ENCODE measurements around the gene GRK5. TPM values are rescaled to one million over a fixed set of nuclear protein-coding genes. Genes with fewer than 3 reads are reported as not detected.

GRK5 gene
- total RNA-seq, 2 donors from 2014 or later, result 9.1 to 11.9 TPM

DNA sequence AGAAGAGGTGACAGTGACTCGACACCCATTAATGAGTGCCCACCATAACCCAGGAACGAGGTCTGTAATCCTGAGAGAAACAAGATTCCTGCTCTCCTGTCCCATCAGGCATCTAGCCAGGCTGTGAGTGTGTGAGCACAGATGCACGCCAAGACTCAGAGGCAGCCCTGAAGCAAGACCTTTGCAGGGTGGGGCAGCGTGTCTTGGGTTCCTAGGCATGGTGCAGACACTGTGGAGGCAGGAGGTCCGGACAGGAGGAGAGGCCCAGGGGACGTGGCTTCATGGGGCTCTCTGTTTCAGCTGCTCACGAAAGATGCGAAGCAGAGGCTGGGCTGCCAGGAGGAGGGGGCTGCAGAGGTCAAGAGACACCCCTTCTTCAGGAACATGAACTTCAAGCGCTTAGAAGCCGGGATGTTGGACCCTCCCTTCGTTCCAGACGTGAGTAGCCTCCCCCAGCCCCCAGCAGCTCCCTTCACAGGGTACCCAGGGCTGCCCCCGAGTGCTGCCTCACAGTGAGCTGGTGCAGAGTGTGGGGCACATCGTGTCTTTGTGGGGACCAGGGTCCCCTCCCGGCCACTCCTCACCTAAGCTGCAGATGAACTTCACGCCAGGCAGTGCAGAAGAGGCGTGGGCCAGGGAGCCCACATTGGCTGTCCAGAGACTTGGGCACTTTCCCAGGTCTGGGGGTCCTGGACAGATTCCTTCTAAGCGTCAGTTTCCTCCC, 240.6 kb downstream of the GRK5 start:
- Histone ChIP-seq H3K27ac (ENCODE audit: low read depth, low read length) (no peak overlapping the region), H3K36me3 (ENCODE audit: control insufficient read depth, insufficient read depth, low read length) (no peaks in the 10 kb centered on the region), H3K4me3 (ENCODE audit: low read length) (no peak overlapping the region), H3K4me1 (ENCODE audit: control insufficient read depth, insufficient read depth, low read length) (no peaks in the 10 kb centered on the region), H3K9me3 (ENCODE audit: control insufficient read depth, low read length) (no peaks in the 10 kb centered on the region), H3K9ac (ENCODE audit: extremely low read depth, low read length, poor library complexity, severe bottlenecking) (no peak overlapping the region), H3K27me3 (ENCODE audit: control insufficient read depth, insufficient read depth, low read length, poor library complexity, severe bottlenecking) (no peaks in the 10 kb centered on the region)
- H3K4me1 Mint-ChIP-seq, result peaks cover 6% of the 10 kb centered on the region
- H3K9me3 Mint-ChIP-seq, result no peaks in the 10 kb centered on the region
- H3K27ac Mint-ChIP-seq, result no peak overlapping the region
- WGBS, 2 experiments (ENCODE audit: insufficient coverage in 1 of 2, insufficient read length in 1 of 2), result 89 to 93% methylated on average over 11 to 18 of the region's 18 CpGs
- no peaks in the 10 kb centered on the region for H3K27me3 Mint-ChIP-seq (ENCODE audit: insufficient read depth)
- H3K36me3 Mint-ChIP-seq (ENCODE audit: low read depth), result no peaks in the 10 kb centered on the region
- TF ChIP-seq, protein P1, sequence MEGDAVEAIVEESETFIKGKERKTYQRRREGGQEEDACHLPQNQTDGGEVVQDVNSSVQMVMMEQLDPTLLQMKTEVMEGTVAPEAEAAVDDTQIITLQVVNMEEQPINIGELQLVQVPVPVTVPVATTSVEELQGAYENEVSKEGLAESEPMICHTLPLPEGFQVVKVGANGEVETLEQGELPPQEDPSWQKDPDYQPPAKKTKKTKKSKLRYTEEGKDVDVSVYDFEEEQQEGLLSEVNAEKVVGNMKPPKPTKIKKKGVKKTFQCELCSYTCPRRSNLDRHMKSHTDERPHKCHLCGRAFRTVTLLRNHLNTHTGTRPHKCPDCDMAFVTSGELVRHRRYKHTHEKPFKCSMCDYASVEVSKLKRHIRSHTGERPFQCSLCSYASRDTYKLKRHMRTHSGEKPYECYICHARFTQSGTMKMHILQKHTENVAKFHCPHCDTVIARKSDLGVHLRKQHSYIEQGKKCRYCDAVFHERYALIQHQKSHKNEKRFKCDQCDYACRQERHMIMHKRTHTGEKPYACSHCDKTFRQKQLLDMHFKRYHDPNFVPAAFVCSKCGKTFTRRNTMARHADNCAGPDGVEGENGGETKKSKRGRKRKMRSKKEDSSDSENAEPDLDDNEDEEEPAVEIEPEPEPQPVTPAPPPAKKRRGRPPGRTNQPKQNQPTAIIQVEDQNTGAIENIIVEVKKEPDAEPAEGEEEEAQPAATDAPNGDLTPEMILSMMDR (conservative IDR thresholded peaks at IDR 0.05), result no peak
- H3K4me3 Mint-ChIP-seq, result no peak overlapping the region
- no peak for DNase-seq

DNA sequence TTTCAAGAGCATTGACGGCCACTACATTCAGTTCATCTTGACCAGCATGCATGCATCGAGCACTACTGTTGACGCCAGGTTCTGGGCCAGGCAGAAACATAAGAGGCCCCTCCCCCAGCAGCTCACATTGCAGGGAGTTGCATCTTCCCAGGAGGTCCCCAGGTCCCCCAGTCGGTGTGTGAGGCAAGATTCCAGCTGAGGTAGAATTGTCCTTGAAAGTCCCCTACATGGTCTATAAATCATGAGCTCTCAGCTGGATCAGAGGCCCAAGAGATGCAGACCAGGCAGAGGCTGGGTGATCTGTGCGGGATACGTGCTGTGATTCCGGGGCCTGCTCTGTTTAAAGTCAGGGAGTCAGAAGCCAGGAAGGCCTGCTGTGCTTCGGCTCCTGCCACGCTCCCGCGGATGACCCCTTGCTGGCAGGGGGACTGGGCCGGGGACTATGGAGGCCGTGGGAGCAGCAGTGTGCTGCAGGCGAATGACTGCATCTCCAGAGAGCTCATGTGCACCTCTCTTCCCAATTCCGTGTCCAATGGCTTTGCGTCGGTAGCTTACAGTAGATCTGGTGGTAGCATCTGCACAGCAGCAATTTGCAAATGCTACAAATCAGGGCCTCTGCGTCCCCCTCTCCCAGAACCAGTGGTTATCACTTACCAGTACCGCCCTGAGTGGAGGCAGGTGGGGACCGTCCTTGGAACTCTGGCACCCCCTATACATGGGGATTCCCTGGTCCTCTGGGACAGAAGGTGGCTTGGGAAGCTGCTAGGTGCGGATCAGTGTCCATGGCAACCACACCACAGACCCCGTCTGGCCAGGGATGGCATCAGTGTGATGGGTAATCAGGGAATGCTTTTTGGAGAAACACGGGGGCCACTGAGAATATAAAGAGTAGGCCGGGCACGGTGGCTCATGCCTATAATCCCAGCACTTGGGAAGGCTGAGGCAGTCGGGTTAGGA, 241.5 kb downstream of the GRK5 start:
- Mint-ChIP-seq H3K9me3 (no peaks in the 10 kb centered on the region), H3K36me3 (ENCODE audit: low read depth) (no peaks in the 10 kb centered on the region), H3K27ac (no peak overlapping the region), H3K4me1 (peaks cover 6% of the 10 kb centered on the region), H3K4me3 (no peak overlapping the region), H3K27me3 (ENCODE audit: insufficient read depth) (no peaks in the 10 kb centered on the region)
- 82 to 86% methylated on average over 18 to 26 of the region's 26 CpGs for WGBS, 2 experiments (ENCODE audit: insufficient coverage in 1 of 2, insufficient read length in 1 of 2)
- no peaks in the 10 kb centered on the region for H3K27me3 ChIP-seq (ENCODE audit: control insufficient read depth, insufficient read depth, low read length, poor library complexity, severe bottlenecking)
- no peak overlapping the region for H3K9ac ChIP-seq (ENCODE audit: extremely low read depth, low read length, poor library complexity, severe bottlenecking)
- no peaks in the 10 kb centered on the region for H3K9me3 ChIP-seq (ENCODE audit: control insufficient read depth, low read length)
- DNase-seq, result no peak
- no peaks in the 10 kb centered on the region for H3K4me1 ChIP-seq (ENCODE audit: control insufficient read depth, insufficient read depth, low read length)
- TF ChIP-seq, protein P1 (conservative IDR thresholded peaks at IDR 0.05), result no peak
- no peaks in the 10 kb centered on the region for H3K36me3 ChIP-seq (ENCODE audit: control insufficient read depth, insufficient read depth, low read length)
- no peak overlapping the region for H3K27ac ChIP-seq (ENCODE audit: low read depth, low read length)
- H3K4me3 ChIP-seq (ENCODE audit: low read length), result no peak overlapping the region

DNA sequence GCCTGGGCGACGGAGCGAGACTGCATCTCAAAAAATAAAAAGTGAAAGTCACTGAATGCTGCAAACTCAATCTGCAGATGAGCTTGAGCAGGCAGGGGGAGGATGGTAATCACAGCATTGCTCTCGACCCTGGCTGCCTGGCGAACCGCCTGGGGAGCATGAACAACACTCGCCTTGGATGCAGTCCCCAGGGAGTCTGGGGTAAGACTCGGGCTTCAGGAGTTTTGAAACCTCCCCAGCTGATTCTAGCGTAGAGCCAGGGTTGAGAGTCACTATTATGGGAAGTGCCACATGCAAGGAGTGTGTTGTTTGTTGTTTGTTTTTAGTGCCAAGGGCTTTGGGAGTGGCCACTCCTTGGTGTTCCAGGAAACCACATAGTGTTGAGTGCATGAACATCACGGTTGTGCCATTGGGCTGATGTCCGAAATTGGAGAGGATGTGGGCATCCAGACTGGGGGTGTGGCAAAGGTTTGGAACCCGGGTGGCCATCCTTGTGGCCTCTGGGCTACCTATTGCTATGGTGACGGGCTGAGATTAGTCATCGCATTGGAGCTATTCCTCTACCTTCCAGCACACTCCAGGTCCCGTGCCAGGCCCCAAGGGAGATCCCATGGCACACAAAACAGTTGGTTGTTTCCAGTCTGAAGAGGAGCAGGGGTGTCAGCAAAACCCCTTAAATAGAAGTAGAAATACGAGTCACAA, 242.5 kb downstream of the GRK5 start:
- no peak overlapping the region for H3K27ac ChIP-seq (ENCODE audit: low read depth, low read length)
- H3K4me1 Mint-ChIP-seq, result peaks cover 6% of the 10 kb centered on the region
- 90 to 93% methylated on average over 11 to 16 of the region's 16 CpGs for WGBS, 2 experiments (ENCODE audit: insufficient coverage in 1 of 2, insufficient read length in 1 of 2)
- no peak overlapping the region for H3K4me3 ChIP-seq (ENCODE audit: low read length)
- H3K4me1 ChIP-seq (ENCODE audit: control insufficient read depth, insufficient read depth, low read length), result no peaks in the 10 kb centered on the region
- TF ChIP-seq, protein P1 (conservative IDR thresholded peaks at IDR 0.05), result no peak
- no peak overlapping the region for H3K9ac ChIP-seq (ENCODE audit: extremely low read depth, low read length, poor library complexity, severe bottlenecking)
- H3K36me3 Mint-ChIP-seq (ENCODE audit: low read depth), result no peaks in the 10 kb centered on the region
- no peak overlapping the region for H3K4me3 Mint-ChIP-seq
- no peaks in the 10 kb centered on the region for H3K27me3 Mint-ChIP-seq (ENCODE audit: insufficient read depth)
- no peaks in the 10 kb centered on the region for H3K27me3 ChIP-seq (ENCODE audit: control insufficient read depth, insufficient read depth, low read length, poor library complexity, severe bottlenecking)
- H3K9me3 ChIP-seq (ENCODE audit: control insufficient read depth, low read length), result no peaks in the 10 kb centered on the region
- DNase-seq, result no peak
- no peak overlapping the region for H3K27ac Mint-ChIP-seq
- H3K36me3 ChIP-seq (ENCODE audit: control insufficient read depth, insufficient read depth, low read length), result no peaks in the 10 kb centered on the region
- H3K9me3 Mint-ChIP-seq, result no peaks in the 10 kb centered on the region

All from endodermal cell (in vitro differentiated cells).